ENCODE results near the gene IFNL1. TPM values are rescaled to one million over a fixed set of nuclear protein-coding genes. Genes with fewer than 3 reads are reported as not detected.
A peak's percentile ranks its signal among the peaks of the same experiment; 100 is the strongest.

Gene IFNL1
- total and polyA plus RNA-seq, 9 of the 15 experiments (the other 6 are each of a cell fraction or from before 2014, with no cell fraction given): not detected

DNA sequence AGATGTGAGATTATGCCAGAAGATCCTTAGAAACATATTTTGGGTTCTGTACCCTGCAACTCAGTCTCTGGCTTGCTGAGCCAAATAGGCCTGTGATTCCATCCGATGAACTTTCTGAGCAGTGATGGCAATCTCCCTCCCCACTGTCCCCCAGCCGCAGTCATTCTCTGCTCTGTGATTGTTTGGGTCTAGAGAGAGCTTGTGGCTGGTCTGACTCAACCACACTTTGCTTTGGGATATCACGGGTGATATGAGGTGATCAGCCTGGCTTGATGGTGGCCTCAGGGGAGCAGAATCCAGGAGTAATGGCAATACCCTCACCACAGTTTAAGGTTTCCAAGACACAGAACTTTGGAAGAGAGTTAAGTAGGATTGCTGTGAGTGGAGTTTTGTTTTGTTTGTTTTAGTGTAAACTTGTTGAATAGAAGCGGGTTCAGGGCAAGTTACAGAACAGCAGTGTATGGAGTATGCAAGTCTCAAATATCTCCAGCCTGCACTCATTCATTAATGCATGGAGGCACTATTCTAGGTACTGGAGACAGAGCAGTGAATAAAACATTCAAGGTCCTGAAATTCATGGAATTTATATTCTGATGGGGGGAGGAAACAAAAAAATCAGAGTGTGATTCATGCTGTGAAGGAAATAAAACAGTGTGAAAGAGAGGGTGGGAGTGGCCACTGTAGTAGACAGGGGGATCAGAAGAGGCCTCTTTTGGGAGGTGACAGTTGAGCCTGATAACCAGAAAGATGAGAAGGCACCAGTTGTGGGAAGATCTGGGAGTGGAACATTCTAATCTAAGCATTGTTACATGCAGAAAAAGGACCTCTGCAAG lies 51.3 kb downstream of the IFNL1 start (continued):
- TF ChIP-seq JUND (IDR thresholded peaks at IDR 0.05; ENCODE audit: borderline replicate concordance, low read depth, low read length) (peak; percentile 38; the same call in 1 of the 2 replicates), JUND (tag; IDR thresholded peaks at IDR 0.05; ENCODE audit: borderline replicate concordance, low read depth, low read length) (peak; percentile 8; the same call in 1 of the 3 replicates), NCOR1 (IDR thresholded peaks at IDR 0.05) (peak; percentile 54; the same call in 1 of the 2 replicates), ZNF699 (CRISPR knock-in tag; IDR thresholded peaks at IDR 0.05; ENCODE audit: insufficient replicate concordance) (no peak), TAL1 (IDR thresholded peaks at IDR 0.05) (peak; percentile 27; the same call in 1 of the 2 replicates), NEUROD1 (IDR thresholded peaks at IDR 0.05; ENCODE audit: borderline replicate concordance, low read depth, low read length, partially characterized antibody) (no peak), ZBTB8A (IDR thresholded peaks at IDR 0.05; ENCODE audit: partially characterized antibody) (no peak), JUN (IDR thresholded peaks at IDR 0.05; ENCODE audit: borderline replicate concordance, low read depth, low read length) (no peak), JUN (CRISPR knock-in tag; IDR thresholded peaks at IDR 0.05; ENCODE audit: borderline replicate concordance) (no peak), ZNF24 (IDR thresholded peaks at IDR 0.05) (peak; percentile 38; the same call in 1 of the 2 replicates), SRSF7 (optimal IDR thresholded peaks at IDR 0.05; ENCODE audit: low read depth, low read length) (no peak), TBL1XR1 (IDR thresholded peaks at IDR 0.05; ENCODE audit: low read length in 2 of 2) (no peak), HDAC2 (IDR thresholded peaks at IDR 0.05) (no peak), ZNF75A (CRISPR knock-in tag; IDR thresholded peaks at IDR 0.05) (0 out of 2 replicates have a peak, but pooled peaks have one; percentile 11), PHB2 (IDR thresholded peaks at IDR 0.05; ENCODE audit: low read depth) (no peak), ATF7 (IDR thresholded peaks at IDR 0.05) (peak; percentile 47), TAF15 (IDR thresholded peaks at IDR 0.05; ENCODE audit: low read depth, low read length) (no peak)
- TF ChIP-seq, protein P1, sequence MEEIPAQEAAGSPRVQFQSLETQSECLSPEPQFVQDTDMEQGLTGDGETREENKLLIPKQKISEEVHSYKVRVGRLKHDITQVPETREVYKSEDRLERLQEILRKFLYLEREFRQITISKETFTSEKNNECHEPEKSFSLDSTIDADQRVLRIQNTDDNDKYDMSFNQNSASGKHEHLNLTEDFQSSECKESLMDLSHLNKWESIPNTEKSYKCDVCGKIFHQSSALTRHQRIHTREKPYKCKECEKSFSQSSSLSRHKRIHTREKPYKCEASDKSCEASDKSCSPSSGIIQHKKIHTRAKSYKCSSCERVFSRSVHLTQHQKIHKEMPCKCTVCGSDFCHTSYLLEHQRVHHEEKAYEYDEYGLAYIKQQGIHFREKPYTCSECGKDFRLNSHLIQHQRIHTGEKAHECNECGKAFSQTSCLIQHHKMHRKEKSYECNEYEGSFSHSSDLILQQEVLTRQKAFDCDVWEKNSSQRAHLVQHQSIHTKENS (CRISPR knock-in tag; IDR thresholded peaks at IDR 0.05): no peak
- TF ChIP-seq, protein P2, sequence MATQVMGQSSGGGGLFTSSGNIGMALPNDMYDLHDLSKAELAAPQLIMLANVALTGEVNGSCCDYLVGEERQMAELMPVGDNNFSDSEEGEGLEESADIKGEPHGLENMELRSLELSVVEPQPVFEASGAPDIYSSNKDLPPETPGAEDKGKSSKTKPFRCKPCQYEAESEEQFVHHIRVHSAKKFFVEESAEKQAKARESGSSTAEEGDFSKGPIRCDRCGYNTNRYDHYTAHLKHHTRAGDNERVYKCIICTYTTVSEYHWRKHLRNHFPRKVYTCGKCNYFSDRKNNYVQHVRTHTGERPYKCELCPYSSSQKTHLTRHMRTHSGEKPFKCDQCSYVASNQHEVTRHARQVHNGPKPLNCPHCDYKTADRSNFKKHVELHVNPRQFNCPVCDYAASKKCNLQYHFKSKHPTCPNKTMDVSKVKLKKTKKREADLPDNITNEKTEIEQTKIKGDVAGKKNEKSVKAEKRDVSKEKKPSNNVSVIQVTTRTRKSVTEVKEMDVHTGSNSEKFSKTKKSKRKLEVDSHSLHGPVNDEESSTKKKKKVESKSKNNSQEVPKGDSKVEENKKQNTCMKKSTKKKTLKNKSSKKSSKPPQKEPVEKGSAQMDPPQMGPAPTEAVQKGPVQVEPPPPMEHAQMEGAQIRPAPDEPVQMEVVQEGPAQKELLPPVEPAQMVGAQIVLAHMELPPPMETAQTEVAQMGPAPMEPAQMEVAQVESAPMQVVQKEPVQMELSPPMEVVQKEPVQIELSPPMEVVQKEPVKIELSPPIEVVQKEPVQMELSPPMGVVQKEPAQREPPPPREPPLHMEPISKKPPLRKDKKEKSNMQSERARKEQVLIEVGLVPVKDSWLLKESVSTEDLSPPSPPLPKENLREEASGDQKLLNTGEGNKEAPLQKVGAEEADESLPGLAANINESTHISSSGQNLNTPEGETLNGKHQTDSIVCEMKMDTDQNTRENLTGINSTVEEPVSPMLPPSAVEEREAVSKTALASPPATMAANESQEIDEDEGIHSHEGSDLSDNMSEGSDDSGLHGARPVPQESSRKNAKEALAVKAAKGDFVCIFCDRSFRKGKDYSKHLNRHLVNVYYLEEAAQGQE (IDR thresholded peaks at IDR 0.05; ENCODE audit: borderline replicate concordance): no peak
- TF ChIP-seq, protein P2 (CRISPR knock-in tag; IDR thresholded peaks at IDR 0.05; ENCODE audit: low read depth): no peak
